ENCODE measurements around the gene PHKA2.

DNA sequence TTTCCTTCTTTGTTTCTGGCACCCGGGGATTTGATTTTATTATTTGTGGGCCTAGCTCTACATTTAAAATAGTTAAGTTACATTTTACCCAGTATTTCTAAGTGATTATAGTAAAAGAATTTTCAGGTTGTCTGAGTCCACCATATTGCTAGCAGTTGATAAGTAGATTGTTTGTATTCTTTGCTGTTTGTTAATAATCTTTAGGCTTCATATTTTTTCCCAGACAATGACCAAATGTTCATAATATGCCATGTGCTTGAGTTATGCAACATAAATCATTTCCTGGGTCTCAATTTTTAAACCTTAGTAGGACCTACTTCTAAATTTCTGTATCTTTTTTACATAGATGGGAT, 127.3 kb downstream of the PHKA2 start:
- TF ChIP-seq, protein P1, sequence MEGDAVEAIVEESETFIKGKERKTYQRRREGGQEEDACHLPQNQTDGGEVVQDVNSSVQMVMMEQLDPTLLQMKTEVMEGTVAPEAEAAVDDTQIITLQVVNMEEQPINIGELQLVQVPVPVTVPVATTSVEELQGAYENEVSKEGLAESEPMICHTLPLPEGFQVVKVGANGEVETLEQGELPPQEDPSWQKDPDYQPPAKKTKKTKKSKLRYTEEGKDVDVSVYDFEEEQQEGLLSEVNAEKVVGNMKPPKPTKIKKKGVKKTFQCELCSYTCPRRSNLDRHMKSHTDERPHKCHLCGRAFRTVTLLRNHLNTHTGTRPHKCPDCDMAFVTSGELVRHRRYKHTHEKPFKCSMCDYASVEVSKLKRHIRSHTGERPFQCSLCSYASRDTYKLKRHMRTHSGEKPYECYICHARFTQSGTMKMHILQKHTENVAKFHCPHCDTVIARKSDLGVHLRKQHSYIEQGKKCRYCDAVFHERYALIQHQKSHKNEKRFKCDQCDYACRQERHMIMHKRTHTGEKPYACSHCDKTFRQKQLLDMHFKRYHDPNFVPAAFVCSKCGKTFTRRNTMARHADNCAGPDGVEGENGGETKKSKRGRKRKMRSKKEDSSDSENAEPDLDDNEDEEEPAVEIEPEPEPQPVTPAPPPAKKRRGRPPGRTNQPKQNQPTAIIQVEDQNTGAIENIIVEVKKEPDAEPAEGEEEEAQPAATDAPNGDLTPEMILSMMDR (IDR thresholded peaks at IDR 0.05; ENCODE audit: low read depth, low read length) = no peak
- no peak for TF ChIP-seq EZH2phosphoT487 (IDR thresholded peaks at IDR 0.05; ENCODE audit: low read depth)

Measured in OCI-LY3 (cell line).